ENCODE data around the gene MPP3. TPM values are rescaled to one million over a fixed set of nuclear protein-coding genes. Genes with fewer than 3 reads are reported as not detected.

The MPP3 gene
- total RNA-seq, 1 experiment from 2014 or later = 5.7 TPM

DNA sequence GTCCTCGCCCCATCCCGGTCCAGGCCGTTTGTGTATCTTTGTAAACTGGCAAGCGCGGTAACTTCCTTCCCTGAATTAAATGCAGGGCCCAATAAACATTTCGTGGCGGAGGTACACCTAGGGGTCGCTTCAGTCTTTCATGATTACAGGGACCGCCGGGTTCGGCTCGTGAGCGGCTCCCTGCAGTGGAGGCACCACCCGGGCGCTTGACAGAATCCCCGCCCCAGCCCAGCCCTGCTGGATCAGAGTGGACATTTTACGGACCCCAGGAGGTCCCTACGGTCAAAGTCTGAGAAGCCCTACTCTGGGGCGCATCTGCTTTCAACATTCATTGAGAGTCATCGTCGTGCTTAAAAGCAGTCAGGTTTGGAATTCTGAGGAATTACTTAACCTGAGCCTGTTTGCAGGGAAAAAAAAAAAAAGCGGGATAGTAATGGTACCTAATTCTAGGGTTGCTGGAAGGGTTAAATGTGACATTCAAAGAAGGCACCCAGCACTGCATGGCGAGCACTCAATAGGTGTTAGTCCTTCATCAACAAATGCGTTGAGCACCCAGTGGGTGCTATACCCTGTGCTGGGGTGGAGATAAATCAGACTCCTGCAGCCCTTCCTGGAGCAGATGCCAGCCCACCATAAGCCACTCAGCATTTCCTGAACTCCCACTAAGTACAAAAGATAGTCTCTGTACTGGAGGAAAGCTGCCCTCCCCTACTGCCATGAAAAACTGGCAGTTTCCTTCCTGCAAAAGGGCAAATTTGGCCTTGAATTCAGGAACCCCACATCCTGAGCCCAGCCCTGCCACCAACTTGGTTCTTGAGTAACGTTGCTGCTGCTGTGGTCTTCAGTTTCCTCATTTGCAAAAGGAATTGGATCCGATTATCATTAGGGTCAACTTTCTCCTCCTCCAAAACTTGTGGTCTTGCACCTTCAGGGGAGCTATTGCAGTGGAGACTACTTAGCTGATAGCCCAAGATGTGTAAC lies 53.5 kb downstream of the MPP3 start:
- DNase-seq (ENCODE audit: low spot score) = peak; percentile 48
- CTCF ChIA-PET = no interaction called here
- Histone ChIP-seq H3K4me3 (ENCODE audit: low read depth, low read length, poor library complexity, severe bottlenecking) (peak overlapping the region; percentile 74), H3K27me3 (replicated peaks; ENCODE audit: insufficient read depth, low read depth, low read length, poor library complexity) (no peaks in the 10 kb centered on the region), H3K27ac (ENCODE audit: low read depth, low read length, poor library complexity, severe bottlenecking) (no peak overlapping the region), H3K4me1 (ENCODE audit: insufficient read depth, low read length, poor library complexity, severe bottlenecking) (no peaks in the 10 kb centered on the region), H3K36me3 (ENCODE audit: insufficient read depth, low read length, poor library complexity, severe bottlenecking) (no peaks in the 10 kb centered on the region), H3K9me3 (ENCODE audit: low read depth, low read length, poor library complexity, severe bottlenecking) (no peaks in the 10 kb centered on the region)
- TF ChIP-seq EZH2 (IDR thresholded peaks at IDR 0.05; ENCODE audit: borderline replicate concordance, low read depth, low read length, poor library complexity, severe bottlenecking) = no peak
- TF ChIP-seq, protein P1, sequence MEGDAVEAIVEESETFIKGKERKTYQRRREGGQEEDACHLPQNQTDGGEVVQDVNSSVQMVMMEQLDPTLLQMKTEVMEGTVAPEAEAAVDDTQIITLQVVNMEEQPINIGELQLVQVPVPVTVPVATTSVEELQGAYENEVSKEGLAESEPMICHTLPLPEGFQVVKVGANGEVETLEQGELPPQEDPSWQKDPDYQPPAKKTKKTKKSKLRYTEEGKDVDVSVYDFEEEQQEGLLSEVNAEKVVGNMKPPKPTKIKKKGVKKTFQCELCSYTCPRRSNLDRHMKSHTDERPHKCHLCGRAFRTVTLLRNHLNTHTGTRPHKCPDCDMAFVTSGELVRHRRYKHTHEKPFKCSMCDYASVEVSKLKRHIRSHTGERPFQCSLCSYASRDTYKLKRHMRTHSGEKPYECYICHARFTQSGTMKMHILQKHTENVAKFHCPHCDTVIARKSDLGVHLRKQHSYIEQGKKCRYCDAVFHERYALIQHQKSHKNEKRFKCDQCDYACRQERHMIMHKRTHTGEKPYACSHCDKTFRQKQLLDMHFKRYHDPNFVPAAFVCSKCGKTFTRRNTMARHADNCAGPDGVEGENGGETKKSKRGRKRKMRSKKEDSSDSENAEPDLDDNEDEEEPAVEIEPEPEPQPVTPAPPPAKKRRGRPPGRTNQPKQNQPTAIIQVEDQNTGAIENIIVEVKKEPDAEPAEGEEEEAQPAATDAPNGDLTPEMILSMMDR (conservative IDR thresholded peaks at IDR 0.05; ENCODE audit: low read depth, low read length) = peak; percentile 25; the same call in 1 of the 2 replicates
- POLR2A ChIA-PET (ENCODE audit: low non-redundant PET) = no interaction called here
- intact Hi-C loops (cut with micrococcal nuclease; ENCODE audit: unreplicated experiment) = no loop called here
- no TSS peak for BruUV-seq (replicated peaks)

DNA sequence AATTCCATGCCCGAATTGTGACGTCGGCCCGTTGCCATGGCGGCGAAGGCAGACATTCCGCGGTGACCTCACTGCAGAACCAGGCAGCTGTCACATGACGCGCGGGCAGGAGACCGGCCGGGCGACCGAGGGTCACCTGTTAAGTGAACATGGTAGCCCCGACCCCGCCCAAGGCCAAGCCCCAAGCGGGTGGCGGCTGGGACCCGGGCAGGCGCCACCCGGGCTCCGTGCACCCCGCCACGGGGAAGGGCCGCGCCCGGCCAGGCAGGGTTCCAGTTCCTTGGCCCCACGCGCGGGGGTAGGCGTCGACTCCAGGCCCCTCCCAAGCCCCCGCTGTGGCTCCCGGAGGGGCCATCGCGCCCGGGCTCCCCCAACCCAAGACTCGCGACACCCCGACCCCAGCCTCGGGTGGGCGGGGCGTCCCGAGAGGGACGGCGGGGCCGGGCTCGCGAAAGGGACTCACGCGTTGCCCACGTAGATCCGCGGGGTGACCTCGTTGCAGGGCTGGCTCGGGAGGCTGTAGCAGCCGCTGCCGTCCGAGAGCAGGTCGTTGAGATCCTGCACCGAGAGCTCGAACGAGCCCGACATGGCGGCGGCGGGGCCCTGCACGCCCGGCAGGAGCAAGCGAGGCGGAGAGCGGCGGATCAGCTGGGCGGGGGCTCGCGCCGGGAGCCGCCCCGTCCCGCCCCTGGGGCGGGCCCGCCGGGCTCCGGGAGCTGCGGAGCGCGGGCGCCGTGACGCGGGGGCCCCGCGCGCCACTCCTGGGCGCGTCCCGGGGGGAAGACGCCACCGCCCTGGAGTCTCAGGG lies 54.4 kb downstream of the MPP3 start, which contains the start of gene DUSP3:
Gene DUSP3, minus strand, starts transcription at position 641 of the 808 bp plus-strand sequence. Its CDS starts 53 bp downstream, at position 588.
- DNase-seq (ENCODE audit: low spot score) = peak; percentile 74
- Histone ChIP-seq H3K4me3 (ENCODE audit: low read depth, low read length, poor library complexity, severe bottlenecking) (peak within 1 kb of the TSS; percentile 74), H3K4me1 (ENCODE audit: insufficient read depth, low read length, poor library complexity, severe bottlenecking) (no peaks in the 10 kb centered on the region), H3K9me3 (ENCODE audit: low read depth, low read length, poor library complexity, severe bottlenecking) (no peaks in the 10 kb centered on the region), H3K27me3 (replicated peaks; ENCODE audit: insufficient read depth, low read depth, low read length, poor library complexity) (no peaks in the 10 kb centered on the region), H3K36me3 (ENCODE audit: insufficient read depth, low read length, poor library complexity, severe bottlenecking) (no peaks in the 10 kb centered on the region), H3K27ac (ENCODE audit: low read depth, low read length, poor library complexity, severe bottlenecking) (peak within 1 kb of the TSS; percentile 91)
- BruUV-seq (replicated peaks) = no TSS peak
- ChIA-PET POLR2A (ENCODE audit: low non-redundant PET) (no interaction called here), CTCF (interaction anchor here (0.6 kb wide), 1 partner anchor 209 kb away, joined by 5 read pairs; no protein-coding TSS in a partner anchor)
- TF ChIP-seq, protein P1 (conservative IDR thresholded peaks at IDR 0.05; ENCODE audit: low read depth, low read length) = no peak
- TF ChIP-seq EZH2 (IDR thresholded peaks at IDR 0.05; ENCODE audit: borderline replicate concordance, low read depth, low read length, poor library complexity, severe bottlenecking) = no peak
- intact Hi-C loops (cut with micrococcal nuclease; ENCODE audit: unreplicated experiment) = no loop called here

Measured in A673 (cell line).